C4-2B (cell line): ENCODE measurements around the gene AURKAIP1.
"Not testable (repeated sequence)": the region's sequence is repeated elsewhere in the genome, so short reads cannot be mapped to it uniquely, and the experiment has no call there.

Experiments used
- CTCF ChIP-seq: fragments of 450-650 bp; conservative IDR thresholded peaks from 2 replicates; pipeline ENCODE4 v1.5.1; 2017; ENCODE audit warnings: mild to moderate bottlenecking
- ZFX ChIP-seq: fragments of 450-650 bp; IDR thresholded peaks from 2 replicates; pipeline ENCODE4 v1.6.1; 2017

- TF ChIP-seq CTCF, ZFX: not testable (repeated sequence)
Observed at GRCh38 chr1:1417396-1417795, 42.4 kb upstream of the AURKAIP1 start.
